DND-41 (cell line): ENCODE data around the gene ZNF684.

ENCODE experiments used
- CTCF ChIP-seq: IDR thresholded peaks from 2 replicates; pipeline ENCODE4 v1.5.1; 2012; ENCODE audit warnings: borderline replicate concordance, low read length, moderate library complexity, mild to moderate bottlenecking; ENCODE audit not compliant: poor library complexity, severe bottlenecking; ENCODE audit errors: extremely low read depth
- EZH2 ChIP-seq: IDR thresholded peaks from 3 replicates; pipeline ENCODE4 v1.6.1; 2012; ENCODE audit warnings: borderline replicate concordance, low read depth, mild to moderate bottlenecking, moderate library complexity, low read length, inconsistent platforms; ENCODE audit not compliant: severe bottlenecking

- TF ChIP-seq CTCF (no peak), EZH2 (no peak)
These were observed 4.3 kb downstream of the ZNF684 start for GRCh38 chr1:40535732-40536131.
